GM19397 (cell line): ENCODE results near the gene LTBR.

Experiments used
- ATAC-seq: cut with Tn5 transposase; IDR thresholded peaks from one replicate; pipeline ENCODE4 v1.9.1; 2021; ENCODE audit warnings: mild to moderate bottlenecking, moderate library complexity; ENCODE audit not compliant: unreplicated experiment

Gene LTBR

DNA sequence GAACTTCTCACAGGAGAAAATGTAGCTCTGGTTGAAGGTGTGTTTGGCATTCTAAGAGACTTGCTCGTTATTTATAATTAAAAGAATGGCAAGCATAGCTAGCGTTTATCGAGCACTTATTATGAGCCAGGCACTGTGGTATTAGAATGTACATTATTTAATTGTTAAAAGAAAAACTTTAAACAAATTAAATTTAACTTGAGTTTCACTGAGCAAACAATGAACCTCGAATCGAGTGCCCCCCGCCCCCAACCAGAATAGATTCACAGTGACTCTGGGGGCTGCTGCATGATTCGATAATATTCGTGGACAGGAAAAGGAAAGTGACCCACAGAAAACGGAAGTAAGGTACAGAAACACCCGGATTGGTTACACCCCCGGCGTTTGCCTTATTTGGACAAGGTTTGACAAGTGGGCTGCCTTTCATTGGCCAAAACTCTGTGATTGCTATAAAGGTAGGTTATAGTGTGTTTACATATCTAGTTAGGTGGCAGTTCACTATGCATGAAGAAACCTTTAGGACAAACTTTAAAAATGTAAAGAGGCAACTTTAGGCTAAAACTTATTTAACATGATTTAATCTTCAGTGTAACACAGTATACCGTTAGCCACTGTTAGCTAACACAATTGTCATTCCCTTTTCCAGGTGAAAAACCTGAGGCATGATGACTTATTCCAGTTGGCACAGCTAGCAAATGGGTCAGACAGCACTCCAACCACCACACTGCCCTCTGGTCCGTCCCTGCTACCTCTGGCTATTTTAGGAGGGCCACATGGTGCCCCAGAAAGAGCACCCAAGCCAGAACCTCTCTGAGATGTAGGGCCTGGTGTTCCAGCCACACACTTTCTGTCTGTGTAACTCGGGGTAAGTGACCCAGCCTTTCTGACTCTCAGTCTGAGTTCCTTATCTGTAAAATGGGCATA lies 15.7 kb upstream of the LTBR start:
- ATAC-seq = no peak

DNA sequence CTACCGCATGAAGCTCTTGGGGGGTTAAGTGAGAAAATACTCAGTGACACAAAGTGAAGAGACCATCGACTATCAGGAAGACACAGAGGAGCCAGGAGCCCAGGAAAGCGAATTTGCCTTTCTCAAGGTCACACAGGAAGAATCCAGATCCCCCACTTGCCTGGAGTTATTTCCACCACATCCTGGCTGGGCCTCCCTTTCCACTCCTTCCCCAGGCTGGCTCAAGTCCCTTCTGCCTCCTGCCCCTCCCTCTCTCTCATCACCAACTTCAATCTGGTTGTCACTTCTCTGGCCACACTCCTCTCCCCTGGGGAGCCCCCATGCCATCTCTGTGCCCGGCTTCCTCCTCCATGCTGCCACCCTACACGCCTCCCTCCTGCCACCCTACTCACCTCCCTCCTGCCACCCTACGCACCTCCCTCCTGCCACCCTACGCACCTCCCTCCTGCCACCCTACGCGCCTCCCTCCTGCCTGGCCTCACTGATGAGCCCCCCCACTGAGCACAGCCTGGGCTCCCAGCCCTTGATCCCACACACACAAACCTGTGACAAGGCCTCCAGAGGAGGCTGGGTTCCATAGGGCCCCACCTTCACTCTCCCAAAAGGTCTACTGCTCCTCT lies 14.9 kb upstream of the LTBR start:
- no peak for ATAC-seq

DNA sequence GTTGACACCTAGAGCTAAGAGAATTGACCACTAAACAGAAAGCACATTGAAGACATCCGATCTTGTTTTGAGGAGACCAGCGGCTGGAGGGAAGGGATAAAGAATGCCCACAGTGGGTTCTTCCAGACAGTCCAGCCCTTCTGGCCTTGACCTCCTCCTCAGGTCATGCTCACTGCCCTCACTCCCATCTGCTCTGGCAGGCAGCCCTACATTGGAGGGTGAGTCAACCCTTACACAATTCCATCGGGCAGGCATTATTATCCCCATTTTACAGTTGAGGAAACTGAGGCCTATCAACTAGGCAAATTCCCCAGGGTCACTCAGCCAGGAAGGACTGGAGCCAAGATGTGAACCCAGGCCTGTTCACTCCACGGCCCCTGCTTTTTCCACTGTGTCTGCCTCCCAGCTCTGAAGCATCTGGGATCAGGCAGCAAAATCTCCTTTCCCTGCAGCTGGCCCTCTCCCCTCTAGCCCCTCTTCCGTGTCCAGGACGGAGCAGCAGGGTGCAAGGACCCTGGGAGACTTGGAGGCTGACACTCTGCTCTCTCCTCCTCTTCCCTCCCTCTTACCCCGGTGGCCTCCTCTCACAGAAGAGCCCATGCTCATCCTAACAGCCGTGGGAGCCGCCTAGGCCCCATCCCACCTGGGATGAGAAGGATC lies 13.9 kb upstream of the LTBR start:
- ATAC-seq = no peak

DNA sequence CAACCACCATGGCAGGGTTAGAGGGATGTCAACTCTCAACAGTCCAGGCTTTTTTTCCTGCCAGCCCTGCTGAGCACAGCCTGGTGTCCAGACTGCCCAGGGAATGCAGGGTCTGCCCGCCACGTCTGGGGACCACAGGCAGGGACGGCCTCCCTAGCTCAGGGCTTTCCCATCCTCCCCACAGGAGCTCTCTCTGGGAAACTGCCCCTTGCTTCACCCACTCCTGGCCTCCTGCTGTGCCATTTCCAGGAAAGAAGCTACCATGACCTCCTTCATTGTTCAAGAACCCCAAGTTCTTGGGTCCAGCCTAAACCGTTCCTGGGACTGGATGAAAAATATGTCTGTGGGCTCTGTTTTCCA lies 13.4 kb upstream of the LTBR start:
- no peak for ATAC-seq

DNA sequence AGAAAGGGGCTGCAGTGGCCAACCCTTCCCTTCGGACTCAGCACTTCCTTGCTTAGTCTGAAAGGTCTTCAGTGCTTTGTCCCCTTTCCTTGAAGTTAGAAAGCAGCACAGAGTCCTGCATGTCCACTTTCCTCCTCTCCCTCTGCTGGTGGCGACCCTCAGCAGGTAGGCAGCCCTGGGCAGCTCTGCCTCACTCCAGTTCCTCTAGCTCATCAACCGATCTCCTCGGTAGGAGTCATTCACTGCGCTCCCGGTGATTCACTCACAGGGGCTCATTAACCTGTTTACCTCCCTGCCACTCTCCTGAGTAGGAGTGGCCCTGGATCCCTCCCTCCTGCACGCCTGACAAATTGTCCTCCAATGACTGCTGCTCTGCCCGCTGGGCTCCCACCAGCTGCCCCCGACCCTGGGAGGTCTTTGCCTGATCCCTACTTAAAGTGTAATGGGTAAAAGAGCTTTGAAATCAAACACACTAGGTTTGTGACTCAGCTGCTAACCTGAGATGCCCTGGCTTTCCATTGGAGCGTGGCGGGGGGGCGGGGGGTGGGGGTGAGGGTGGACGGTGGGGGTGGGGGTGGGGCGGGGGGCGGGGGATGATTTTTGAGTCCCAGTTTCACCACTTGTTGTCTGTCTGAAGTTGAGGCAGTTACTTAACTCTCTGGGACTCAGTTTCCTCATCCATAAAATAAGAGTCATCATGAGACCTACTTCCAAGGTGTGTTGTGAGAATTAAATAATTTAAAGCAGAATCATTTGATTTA lies 12.8 kb upstream of the LTBR start:
- no peak for ATAC-seq

DNA sequence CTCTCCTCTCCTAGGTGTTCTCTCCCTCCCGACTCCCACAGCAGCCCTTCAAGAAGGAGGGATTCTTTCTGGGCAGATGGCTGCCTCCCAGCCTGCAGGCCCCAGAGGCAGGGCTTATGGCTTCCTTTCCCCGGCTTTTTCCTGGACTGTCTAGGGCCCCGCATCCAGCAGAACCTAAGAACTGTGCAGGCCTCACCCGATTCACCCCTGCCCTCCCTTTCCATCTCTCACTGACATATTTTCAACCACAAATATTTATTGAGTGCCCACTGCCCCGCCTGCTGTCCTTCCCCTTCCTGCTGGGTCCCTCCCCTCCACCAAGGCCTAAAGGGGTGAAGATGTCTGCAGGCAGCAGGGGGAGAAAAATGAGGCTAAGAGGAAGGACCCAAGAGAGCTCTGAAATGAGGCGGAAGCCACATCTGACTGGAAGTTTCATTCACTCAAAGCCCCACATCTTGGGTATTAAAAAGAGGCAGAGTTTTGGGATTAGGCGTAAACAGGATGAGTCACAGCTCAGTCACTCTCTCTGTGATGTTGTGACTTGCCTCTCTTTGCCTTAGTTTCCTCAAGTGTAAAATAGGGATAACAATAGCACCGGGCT lies 11.5 kb upstream of the LTBR start:
- no peak for ATAC-seq

DNA sequence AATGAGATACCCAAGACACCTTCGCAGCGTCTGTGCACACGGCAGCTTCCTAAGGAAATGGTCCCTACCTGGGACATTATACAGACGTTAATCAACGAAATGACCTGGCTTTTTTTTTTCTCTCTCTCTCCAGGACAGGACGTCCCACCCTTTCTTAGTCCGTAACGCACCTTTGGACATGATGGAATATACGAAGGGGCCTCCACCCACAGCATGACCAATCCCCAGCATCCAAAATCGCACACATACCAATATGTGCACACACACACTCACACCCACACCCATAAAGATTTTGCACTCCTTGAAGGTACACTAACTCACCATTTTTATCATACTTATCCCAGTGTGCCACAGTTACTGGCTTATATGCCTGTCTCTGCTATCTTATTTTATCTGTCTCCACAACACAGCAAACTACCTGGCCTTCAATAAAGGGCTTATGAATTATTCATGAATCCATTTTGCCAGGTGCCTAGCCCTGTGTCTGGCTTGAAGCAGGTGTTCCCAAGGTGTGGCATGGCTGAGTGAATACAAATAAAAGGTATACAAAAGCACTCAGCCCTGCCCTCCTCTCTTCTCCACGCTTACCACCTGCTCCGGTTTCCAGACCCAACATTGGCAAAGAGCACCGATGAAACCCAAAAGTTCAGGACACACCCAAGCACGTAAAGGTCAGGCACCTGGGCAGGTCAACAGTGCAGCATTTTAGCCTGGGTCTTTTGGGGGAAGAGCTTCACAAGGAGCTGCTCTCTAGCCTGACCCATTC lies 10.8 kb upstream of the LTBR start:
- no peak for ATAC-seq

DNA sequence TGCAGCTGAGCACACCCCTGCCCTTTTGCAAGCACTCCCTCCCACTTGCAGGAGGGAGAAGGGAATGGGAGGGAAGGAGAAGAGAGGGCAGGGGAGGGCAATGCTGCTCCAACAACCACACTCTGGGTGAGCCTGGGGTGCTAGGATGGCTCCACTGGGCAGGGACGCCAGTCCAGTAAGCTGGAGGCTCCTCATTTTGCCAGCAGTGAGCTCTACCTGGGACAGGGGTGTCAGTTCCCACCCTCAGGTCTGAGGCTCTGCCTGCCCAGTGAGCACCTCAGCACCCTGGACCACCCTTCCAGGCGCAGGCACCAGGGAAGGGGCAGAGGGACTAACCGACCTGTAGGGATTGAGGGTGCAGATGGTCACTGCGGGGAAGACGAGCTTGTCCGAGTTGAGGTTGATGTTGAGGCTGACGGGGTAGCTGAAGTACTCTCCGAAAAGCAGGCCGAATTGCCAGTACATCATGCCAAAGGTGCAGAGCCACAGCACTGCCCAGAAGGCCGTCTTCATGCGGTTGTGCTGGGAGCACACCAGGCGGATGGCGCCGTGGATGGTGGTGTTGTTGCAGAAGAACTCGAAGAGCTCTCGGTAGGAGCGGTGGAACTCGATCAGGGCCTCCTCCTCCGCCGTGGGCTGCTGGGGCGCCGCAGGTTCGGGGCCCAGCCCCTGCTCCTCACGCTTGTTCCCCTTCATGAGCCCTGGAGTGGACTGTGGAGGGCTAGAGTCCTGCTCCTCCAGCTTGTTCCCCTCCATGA lies 9.8 kb upstream of the LTBR start:
- no peak for ATAC-seq

DNA sequence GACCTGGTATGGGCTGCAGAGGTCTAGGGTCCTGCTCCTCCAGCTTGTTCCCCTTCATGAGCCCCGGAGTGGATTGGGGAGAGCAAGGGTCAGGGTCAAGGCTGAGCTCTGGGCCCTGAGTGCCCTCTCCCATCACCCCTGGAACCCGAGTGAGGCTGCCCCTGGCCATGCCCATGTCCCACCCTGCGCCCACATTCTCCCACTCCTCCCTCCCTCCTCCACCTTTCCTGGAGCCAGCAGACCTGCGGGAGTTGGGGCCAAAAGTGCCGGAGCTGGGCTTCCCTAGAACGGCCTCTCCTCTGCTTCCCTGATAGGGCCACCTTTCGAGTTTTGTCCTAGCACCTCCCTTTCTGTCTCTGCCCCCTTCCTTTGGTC lies 9.2 kb upstream of the LTBR start:
- no peak for ATAC-seq

DNA sequence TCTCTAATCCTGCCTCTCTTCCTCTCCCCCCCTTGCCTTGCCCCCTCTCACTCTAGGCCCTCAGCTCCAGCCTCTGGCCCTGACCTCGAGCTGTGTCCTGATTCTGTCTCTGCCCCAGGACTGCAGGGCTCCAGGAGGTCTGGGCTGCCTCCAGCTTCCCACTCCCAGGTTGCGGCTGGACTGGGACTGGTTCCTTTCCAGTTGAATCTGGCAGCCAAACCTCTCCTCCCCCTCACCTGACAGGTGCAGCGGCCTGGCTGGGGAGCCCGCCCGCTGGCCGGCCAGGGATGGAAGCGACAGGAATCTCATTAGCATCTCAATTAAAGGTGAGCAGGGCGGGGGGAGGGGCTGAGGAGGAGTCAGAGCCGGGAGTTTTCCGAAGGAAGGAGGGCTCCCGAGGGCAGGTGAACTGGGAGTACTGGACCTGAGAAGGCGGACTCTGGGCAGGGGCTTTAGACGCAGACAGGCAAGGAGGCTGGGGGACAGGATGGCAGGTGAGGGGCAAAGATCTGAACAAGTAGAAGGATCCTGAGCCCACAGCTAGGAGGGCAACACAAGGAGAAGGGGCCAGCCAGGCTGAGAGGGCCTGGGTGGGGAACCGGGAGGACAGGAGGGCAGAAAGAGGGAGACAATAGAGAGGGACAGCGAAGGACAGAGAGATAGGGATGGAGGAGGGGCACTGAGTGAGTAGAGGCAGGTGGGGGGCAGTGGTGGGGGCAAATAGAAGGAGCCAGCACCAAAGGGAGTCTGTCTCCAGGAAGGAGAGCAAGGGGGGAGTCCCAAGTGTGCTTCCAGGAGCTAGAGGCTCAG lies 8.5 kb upstream of the LTBR start, which contains the start of gene SCNN1A:
TSS of gene SCNN1A (minus strand) at position 295 of the 810 bp plus-strand sequence. CDS start 780 bp downstream, outside the sequence.
- ATAC-seq = no peak

DNA sequence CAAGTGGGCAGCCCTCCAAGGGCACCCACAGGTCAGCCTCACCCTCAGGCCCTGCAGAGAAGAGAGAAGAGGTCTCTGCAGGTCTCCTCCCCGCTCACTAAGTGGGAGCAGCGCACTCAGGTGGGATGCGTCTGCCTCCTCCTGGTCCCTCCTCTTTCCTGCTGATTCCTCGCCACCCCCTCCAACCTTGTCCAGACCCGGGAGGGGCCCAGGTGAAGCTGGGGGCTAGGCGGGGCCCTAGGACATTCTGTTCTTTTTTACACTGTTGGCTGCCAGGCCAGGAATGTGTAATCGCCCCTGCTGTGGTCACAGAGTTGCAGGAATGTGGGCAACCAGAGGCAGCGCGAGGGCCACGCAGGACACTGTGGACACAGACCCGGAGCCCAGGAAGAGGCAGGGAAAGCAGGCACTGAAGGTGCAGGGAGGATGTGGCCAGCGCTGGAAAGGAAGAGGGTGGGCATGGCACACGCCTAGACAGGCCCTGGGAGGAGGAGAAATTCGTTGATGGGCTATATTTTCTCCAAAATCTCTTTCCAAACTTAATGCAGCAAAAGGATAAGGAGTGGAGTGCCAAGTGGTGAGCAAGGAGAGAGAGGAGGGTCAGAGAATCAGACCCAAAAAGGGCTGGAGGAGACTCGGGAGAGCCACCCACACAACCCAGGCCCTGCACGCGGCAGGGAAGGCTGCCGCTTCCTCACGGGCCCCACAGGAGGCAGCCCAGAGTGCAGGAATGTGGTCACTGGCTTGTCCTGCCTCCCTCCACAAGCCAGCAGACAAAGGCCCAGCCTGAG lies 7.7 kb upstream of the LTBR start:
- no peak for ATAC-seq

DNA sequence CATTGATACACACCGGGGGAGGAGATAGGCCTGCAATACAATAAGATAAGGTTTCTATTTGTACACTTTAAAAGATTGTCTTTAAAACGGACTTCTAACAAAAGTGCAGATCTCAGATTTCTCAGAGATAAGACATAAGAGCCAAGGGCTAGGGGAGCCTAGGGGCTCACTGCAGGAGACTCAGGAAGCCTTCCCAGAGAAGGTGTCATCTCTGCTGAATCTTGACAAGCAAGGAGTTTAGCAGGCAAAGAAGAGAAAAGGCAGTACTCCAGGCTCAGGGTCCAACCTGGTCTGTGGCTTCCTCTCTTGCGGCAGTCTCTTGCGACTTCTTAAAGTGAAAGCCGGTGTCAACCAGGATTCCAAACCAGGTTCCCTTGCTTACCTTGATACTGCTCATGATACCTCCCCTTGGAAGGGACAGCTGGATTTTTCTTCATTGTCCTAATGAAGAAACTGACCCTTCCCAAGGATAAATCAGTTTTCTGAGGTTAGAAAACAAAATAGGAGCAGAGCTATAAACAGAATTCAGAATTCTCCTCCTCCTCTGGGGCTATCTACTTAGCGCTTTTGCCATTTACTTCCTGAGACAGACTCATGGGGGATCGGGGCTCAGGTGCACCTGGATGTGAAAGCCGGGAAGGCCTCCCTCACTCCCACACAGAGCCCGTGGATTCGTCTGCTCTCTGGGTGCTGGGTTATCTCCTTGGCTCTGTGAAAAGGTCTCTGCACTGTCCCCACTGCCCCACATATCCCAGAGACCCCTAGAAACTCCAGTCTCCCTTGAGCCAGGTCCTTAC lies 6.9 kb upstream of the LTBR start:
- no peak for ATAC-seq

DNA sequence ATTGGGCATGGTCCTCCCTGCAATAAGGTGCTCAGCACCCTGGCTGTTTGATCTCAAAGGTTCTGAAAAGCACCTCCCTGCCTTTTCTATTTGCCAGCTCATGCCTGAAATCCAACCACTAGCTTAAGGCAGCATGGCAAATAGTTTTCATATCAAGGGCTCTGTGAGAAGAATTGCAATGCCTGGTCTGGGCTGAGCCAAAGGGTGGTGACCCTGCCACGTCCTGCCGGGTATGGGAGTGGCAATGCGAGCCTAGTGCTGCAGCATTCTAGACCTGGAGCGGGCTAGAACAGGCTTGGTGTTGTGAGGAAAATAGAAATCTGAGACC lies 6.3 kb upstream of the LTBR start:
- ATAC-seq = no peak

DNA sequence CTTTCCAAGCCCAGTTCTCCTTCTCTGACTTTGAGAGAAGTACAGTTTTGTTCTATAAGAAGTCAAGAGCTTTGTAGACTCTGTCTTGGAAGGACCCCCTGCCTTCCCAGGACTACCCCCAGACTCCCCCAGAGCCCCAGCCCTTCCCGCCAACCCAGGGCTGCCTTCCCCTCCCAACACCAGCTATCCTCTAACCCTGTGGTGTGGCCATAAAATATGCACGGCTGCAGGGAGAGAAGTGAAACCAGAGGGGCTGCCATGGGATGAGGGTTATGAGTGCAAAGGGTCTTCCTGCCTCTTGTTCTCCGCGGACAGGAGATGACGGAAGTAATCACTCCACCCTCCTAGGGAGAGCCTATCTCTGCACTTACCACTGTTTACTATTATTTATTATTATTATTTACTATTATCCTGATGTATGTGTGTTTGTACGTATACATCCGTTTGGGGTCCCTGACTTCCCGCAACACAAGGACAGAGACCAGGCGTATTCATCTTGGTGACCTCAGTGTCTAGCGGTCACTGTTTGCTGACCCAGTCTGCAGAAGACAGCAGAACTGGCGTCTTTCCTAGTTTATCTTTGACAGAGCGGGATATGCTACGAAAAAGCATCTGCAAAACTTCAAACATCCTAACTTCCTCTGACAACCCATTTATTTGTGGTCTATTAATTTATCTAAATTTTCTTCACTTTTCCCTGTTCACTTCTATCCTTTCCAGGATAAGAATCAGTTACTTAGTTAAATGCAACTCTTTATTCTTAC lies 5.1 kb upstream of the LTBR start:
- ATAC-seq = no peak

DNA sequence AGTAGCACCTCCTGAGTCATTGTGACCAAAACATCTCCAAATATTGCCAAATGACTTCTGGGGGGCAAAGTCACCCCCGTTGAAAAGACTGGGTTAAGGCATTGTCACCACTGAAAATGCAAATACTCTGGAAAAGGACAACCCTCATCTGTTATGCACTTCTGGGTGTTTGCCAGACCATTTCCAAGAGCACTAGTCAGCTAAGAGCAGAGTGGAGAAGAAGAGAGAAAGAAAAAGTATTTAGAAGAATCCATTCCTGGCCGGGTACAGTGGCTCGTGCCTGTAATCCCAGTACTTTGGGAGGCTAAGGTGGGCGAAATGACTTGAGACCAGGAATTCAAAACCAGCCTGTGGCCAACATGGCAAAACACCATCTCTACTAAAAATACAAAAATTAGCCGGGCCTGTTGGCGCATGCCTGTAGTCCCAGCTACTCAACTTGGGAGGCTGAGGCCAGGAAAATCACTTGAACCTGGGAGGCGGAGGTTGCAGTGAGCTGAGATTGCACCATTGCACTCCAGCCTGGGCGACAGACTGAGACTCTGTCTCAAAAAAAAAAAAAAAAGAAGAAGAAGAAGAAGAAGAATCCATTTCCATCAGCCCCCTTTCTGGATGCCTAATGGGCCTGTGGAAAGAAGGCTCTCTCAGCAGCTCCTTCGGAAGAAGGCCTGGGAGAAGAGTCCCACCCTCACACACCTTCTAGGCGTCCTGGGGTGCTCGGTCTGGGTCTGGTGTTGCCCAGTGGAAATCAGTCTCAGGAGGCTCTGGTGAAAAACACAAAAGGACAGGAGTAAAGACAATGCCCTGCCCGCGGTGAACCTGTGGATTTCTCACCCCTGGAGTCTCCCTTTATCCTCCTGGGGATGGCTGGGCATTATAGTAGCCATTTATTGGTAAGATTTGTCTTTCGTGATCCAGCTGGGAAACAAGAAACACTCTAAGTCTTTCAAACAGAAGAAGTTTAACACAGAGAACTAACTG lies 3.5 kb upstream of the LTBR start:
- ATAC-seq = no peak
